ENCODE results near the gene C1orf105.

DNA sequence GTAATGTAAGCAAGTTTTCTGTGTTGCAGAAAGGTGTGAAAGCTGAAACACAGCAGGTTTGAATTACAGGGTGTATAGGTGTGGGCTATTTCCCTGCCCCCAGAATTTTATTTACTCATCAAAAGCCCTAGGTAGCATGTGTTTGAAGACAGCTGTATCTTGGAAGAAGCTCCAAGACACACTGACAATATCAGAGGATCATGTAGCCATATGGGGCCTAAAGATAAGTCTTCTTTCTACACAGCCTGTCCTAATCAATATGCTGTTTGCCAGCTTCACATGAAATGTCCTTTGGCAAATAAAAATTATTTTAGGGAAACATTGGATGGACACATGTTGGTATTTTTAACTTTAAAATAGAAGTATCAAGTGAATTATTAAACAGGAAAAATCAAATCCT is 95.0 kb downstream of the C1orf105 start:
- TF ChIP-seq, protein P1, sequence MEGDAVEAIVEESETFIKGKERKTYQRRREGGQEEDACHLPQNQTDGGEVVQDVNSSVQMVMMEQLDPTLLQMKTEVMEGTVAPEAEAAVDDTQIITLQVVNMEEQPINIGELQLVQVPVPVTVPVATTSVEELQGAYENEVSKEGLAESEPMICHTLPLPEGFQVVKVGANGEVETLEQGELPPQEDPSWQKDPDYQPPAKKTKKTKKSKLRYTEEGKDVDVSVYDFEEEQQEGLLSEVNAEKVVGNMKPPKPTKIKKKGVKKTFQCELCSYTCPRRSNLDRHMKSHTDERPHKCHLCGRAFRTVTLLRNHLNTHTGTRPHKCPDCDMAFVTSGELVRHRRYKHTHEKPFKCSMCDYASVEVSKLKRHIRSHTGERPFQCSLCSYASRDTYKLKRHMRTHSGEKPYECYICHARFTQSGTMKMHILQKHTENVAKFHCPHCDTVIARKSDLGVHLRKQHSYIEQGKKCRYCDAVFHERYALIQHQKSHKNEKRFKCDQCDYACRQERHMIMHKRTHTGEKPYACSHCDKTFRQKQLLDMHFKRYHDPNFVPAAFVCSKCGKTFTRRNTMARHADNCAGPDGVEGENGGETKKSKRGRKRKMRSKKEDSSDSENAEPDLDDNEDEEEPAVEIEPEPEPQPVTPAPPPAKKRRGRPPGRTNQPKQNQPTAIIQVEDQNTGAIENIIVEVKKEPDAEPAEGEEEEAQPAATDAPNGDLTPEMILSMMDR (IDR thresholded peaks at IDR 0.05): no peak
- no peak for TF ChIP-seq ZFX (IDR thresholded peaks at IDR 0.05; ENCODE audit: borderline replicate concordance)
